Stimulated activated CD4-positive, alpha-beta T cell treated with anti-CD3 and anti-CD28 coated beads, Interleukin-1b, Interleukin-23, amount 100 ng/mL, for 4 hours (primary cell): Measurements from ENCODE around the gene EHD2.
"Not testable (repeated sequence)": the region's sequence is repeated elsewhere in the genome, so short reads cannot be mapped to it uniquely, and the experiment has no call there.

Experiments
- DNase-seq, 2 donors: peaks; one replicate each; pipeline ENCODE4 v3.0.0-alpha.2; 2020; ENCODE audit warnings: low read depth in 2 of 2

EHD2 gene

DNA sequence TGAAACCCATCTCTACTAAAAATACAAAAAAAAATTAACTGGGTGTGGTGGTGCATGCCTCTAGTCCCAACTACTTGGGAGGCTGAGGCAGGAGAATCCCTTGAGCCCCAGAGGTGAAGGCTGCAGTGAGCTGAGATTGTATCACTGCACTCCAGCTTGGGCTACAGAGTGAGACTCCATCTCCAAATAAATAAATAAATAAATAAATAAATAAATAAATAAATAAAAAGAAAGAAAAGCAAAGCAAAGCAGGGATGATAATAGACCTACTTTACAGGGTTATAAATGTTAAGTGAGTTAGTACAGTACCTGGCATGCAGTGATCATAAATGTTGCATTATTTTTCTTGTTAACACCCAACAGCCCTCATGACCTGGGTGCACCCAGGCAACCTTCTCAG lies 1.6 kb downstream of the EHD2 start:
- DNase-seq = not testable (repeated sequence)

DNA sequence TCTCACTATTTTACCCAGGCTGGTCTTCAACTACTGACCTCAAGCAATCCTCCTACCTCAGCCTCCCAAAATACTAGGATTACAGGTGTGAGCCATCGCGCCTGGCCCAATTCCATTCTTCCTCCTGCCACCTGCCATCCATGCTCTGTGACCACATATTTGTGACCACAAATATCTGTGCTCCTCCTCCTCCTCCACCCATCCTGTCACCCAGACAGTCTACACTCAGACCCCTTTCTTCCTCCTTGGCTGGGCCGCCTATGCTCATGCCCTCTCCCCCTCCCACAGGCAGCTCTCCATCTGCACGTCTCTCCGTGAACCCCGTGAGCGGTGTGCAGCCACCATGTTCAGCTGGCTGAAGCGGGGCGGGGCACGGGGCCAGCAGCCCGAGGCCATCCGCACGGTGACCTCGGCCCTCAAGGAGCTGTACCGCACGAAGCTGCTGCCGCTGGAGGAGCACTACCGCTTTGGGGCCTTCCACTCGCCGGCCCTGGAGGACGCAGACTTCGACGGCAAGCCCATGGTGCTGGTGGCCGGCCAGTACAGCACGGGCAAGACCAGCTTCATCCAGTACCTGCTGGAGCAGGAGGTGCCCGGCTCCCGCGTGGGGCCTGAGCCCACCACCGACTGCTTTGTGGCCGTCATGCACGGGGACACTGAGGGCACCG lies 3.2 kb downstream of the EHD2 start:
- no peak for DNase-seq

DNA sequence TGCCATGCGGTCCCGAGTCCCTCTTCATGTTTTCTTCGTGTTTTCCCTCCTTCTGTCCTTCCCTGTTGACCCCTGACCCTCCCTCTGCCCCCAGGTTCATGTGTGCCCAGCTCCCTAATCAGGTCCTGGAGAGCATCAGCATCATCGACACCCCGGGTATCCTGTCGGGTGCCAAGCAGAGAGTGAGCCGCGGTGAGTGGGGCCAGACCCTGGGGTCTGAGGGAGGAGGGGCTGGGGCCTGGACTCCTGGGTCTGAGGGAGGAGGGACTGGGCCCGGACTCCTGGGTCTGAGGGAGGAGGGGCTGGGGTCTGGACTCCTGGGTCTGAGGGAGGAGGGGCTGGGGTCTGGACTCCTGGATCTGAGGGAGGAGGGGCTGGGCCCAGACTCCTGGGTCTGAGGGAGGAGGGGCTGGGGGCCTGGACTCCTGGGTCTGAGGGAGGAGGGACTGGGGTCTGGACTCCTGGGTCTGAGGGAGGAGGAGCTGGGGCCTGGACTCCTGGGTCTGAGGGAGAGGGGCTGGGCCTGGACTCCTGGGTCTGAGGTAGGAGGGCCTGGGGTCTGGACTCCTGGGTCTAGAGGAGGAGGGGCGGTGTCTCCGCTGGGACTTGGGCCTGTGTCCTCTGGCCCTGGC lies 5.3 kb downstream of the EHD2 start:
- not testable (repeated sequence) for DNase-seq

DNA sequence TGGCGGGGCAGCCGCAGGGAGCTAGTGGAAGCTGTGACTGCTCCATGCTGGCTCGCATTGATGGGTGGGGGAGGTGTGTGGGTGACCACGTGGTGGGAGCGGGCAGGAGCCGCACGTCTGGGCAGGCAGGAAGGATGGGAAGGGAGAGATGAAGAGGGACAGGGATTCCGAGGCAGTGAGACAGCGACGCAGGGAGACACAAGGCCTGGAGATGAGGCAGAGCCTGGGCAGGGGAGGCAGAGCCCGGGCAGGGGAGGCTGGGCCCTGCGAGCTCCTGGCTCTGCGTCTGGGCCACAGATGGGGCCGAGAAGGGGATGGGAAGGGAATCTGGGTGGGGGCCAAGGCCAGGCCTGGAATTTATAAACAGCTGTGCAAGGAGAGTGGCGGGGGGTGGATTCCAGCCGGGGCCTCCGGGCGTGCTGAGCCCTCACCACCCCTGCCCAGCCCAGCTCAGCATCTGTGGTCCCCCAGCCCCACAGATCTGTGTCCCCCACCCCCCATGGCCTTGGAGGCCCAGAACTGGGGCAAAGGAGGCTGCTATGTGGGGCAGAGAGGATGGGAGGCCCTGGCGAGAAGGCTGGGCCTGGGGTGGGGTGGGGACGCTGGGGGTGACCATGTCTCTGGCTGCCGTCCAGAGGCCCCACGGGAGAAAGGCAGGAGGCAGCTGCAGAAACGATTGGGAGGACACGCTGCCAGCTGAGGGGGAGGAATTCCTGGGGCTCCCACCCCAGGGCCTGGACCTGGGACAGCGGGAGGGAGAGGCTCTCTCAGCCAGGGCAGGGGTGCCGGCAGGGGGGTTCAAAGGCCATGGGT lies 6.0 kb downstream of the EHD2 start:
- DNase-seq = no peak

DNA sequence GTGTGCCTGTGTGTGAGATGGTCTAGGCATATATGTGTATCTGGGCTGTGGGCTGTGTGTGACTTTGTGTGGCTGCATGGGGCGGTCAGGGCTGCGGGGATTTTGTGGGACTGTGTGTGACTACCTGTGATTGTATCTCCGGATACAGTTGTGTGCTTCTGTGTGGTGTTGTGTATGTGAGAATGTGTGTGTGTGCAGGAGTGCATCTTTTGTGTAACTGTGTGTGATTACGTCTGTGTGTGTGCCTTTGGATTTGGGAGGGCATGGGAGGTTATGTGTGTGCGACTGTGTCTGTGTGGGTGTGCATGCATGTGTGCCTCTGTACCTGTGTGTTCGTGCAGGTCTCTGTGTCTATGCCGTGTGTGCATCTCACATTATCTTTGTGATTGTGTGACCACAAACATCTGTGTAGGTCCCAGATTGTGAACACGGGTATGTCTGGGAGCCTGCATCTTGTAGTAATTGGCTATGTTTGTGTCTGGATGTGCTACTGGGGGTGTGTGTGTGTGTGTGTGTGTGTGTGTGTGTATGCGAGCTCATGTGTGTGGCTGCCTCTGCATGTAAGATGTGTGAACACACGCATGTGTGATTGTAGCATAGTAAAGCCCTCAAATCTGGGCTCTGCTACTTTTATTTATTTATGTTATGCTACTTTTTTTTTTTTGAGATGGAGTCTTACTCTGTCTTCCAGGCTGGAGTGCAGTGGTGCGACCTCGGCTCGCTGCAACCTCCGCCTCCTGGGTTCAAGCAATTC lies 7.6 kb downstream of the EHD2 start:
- no peak for DNase-seq

DNA sequence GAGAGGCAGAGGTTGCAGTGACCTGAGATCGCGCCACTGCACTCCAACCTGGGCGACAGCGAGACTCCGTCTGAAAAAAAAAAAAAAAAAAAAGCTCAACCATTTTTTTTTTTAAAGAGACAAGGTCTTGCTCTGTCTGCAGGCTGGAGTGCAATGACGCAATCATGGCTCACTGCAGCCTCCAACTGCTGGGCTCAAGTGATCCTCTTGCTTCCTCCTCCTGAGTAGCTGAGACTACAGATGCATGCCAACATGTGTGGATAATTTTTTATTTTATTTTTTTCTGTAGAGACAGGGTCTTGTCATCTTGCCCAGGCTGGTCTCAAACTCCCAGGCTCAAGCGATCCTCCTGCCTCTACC lies 10.3 kb downstream of the EHD2 start:
- no peak for DNase-seq

DNA sequence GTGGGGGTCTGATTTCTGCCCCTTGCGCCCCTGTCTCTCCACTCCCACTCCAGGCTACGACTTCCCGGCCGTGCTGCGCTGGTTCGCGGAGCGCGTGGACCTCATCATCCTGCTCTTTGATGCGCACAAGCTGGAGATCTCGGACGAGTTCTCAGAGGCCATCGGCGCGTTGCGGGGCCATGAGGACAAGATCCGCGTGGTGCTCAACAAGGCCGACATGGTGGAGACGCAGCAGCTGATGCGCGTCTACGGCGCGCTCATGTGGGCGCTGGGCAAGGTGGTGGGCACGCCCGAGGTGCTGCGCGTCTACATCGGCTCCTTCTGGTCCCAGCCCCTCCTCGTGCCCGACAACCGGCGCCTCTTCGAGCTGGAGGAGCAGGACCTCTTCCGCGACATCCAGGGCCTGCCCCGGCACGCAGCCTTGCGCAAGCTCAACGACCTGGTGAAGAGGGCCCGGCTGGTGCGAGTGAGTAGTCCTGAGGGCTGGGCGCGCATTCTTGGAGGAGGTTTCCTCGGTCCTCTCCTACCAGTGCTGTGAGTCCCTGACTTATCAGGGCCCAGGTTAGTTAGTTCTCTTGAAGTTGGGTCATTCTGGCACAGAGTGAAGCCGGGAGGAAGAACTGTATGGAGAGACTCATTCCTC lies 12.7 kb downstream of the EHD2 start:
- no peak for DNase-seq

DNA sequence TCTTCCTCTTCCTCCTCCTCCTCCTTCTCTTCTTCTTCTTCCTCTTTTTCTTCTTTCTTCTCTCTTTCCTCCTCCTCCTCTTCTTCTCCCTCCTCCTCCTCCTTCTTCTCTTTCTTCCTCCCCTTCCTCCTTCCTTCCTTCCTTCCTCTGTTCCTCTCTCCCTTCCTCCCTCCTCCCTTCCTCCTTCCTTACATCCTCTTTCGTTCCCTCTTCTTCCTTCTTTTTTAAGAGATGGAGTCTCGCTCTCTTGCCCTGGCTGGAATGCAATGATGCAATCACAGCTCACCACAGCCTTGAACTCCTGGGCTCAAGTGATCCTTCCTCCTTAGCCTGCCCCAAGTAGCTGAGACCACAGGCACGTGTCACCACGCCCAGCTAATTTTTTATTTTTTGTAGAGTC lies 13.2 kb downstream of the EHD2 start:
- no peak for DNase-seq

DNA sequence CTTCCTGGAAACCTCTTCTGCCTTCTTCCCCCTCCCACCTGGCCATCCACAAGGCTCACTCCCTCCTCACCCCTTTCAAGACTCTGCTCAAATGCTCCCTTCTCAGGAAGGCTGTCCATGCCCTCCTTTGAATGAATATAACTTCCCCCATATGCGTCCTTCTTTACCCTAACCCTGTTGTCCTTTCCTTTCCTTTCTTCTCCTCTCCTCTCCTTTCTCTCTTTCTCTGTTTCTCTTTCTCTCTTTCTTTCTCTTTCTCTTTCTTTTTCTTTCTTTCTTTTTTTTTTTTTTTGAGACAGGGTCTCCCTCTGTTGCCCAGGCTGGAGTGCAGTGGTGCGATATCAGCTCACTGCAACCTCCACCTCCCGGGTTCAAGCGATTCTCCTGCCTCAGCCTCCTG lies 15.1 kb downstream of the EHD2 start:
- not testable (repeated sequence) for DNase-seq

DNA sequence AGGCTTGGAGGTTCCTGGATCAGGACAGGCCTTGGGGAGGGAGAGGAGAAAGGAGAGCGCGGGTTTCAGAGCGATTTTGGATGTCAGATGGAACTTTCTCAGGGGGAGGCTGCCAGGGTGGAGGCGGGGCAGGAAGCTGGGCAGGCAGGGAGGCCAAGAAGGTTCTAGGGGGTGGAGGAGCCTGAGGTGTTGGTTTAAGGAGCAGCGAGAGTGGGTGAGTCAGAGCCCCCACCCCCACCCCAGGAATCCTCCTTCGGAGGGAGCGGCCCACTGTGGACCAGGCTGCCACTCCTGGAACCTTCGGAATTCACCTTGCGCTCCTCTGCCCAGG lies 16.2 kb downstream of the EHD2 start:
- no peak for DNase-seq

DNA sequence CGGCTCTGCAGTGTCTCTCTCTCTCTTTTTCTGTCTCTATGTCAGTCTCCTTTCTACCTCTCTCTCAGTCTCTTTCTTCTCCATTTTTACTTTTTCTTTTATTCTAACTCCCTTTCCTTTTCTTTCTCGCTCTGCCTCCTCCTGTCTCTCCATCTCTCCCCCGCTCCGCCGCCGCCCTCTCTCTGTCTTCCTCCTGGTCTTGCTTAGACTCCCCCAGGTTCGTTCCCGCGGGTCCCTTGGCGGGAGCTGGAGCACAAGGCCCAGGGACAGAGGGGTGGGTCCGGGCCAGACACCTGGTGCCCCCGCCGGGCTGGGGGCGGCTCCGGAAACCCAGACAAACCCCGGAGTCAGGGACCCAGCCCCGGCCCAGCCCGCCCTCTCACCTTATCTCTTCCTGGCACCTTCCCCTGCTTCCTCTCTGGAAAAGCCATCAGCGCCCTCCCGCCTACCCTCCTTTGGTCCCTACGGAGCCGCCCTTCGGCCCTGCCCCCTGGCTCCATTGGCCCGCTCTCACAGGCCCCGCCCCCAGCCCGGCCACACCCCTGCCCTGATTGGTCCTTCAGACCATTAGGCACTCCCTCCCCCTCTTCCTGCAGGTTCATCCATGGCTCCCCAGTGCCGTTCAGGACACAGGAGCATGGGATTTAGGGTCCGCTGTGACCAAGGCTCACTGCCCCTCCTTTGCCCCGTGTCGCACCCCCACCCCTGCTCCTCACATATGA lies 16.7 kb downstream of the EHD2 start:
- DNase-seq = peak in 1 of 2 donors; percentile 44

DNA sequence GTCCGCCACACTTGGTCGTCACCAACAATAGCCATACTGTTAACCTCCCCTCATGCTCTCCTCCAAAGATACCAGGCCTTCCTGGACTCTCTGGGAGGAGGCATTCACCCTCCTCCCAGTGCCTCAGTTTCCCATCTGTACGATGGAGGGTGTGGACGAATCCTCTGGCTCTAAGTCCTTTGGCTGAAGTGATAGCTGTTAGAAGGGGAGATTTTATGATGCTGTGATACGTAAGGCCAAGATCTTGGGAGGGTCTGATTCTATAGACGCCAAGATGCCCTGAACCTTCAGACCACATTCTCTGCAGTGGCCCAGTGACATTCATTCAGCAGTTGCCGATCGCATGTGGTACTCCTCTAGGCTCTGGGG lies 17.3 kb downstream of the EHD2 start:
- no peak for DNase-seq

DNA sequence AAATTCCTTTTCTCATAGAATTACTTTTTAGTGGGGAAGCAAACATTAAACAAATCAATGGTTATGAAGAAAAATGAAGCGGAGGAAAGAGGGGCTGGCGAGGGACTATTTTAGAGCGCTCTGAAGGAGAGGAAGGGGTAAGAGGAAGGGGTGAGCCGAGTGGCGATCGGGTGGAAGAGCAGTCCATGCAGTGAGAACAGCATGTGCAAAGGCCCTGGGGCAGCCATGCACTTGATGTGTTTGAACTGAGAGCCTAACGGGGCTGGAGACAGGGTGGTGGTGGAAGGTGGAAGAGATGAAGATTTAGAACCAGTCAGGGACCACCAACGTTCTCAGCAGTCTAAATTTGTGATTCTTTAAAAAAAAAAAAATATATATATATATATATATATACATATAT lies 17.7 kb downstream of the EHD2 start:
- DNase-seq = no peak

DNA sequence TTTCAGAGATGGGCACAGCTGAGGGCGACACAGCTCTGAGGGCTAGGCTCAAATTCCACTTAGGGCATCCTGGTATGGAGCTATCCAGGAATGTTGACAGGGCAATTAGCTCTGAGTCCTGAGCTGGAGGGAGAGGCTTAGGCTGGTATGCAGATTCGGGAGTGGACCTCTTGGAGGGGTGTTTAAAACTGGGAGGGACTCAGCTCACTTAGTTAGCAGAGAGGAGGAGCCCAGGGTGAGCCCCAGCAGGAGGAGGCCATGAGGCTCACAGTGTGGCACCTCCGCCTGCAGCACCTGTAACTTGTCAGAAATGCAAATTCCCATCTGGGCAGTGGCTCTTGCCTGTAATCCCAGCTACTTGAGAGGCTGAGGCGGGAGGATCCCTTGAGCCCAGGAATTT lies 21.9 kb downstream of the EHD2 start:
- no peak for DNase-seq

DNA sequence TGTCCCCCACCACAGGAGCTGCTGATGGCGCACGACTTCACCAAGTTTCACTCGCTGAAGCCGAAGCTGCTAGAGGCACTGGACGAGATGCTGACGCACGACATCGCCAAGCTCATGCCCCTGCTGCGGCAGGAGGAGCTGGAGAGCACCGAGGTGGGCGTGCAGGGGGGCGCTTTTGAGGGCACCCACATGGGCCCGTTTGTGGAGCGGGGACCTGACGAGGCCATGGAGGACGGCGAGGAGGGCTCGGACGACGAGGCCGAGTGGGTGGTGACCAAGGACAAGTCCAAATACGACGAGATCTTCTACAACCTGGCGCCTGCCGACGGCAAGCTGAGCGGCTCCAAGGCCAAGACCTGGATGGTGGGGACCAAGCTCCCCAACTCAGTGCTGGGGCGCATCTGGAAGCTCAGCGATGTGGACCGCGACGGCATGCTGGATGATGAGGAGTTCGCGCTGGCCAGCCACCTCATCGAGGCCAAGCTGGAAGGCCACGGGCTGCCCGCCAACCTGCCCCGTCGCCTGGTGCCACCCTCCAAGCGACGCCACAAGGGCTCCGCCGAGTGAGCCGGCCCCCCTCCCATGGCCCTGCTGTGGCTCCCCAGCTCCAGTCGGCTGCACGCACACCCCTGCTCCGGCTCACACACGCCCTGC lies 27.8 kb downstream of the EHD2 start:
- DNase-seq = no peak

DNA sequence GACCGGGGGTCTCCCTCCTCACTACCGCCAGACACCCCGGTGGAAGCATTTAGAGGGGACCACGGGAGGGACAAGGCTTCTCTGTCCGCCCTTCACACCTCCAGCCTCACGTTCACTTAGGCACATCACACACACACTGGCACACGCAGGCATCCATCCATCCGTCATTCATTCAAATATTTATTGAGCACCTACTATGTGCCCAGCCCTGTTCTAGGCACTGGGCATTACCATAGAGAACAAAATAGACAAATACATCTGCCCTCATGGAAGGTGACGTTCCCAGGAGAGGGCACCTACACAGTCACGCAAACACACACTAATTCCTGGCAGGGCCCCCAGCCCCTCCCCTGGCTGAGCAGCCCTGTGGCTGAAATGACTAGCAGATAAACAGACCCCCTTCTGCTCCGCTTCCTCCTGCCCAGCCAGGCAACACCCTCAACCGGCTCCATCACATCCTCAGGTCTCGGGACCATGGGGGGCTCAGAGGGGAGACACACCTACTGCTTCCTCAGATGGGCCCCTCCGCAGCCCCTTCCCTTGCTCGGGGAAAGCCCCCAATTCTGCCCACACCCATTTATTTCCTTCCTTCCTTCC lies 28.4 kb downstream of the EHD2 start:
- no peak for DNase-seq

DNA sequence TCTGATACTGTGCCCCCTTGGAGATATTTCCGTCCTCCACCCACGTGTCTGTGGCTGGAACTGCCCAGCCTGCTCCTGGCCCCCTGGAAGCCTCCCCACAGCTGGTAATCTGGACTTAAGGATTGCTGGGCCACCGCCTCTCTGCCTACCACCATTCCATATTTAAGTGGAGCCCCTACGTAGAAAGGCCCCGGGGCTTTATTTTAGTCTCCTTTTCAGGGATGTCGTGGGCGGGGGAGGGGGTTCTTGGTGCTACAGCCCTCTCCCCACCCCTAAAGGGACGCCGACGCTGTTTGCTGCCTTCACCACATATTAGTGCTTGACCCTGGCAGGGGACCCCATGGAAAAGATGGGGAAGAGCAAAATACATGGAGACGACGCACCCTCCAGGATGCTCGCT lies 29.4 kb downstream of the EHD2 start:
- DNase-seq = no peak

DNA sequence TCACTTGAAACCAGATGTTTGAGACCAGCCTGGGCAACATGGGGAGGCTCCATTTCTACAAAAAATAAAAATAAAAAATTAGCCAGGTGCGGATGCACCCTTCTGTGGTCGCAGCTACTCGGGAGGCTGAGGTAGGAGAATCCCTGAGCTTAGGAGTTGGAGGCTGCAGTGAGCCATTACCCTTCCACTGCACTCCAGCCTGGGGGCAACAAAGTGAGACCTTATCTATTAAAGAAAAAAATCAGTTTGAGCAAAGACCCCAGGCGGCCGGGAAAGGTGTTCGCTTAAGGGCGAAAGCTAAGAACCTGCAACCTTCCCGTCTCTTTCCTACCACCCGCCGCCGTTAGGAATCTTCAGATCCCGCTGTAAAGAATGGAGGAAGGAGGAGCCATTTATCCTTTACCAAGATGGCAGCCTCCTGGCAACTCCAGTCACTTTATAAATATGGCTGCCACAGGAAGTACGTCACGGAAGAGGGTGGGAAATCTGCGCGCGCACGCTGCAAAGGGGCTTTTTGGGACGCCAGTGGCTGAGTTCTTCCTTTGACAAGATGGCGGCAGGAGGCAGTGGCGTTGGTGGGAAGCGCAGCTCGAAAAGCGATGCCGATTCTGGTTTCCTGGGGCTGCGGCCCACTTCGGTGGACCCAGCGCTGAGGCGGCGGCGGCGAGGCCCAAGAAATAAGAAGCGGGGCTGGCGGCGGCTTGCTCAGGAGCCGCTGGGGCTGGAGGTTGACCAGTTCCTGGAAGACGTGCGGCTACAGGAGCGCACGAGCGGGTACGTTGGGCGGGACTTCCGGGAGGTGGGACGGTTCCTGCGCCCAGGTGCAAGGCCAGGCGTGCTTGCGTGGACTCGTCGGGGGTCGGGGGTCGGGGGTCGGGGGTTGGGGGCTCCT lies 32.0 kb downstream of the EHD2 start, which contains the start of gene NOP53:
Gene NOP53, plus strand, starts transcription at position 537 of the 892 bp plus-strand sequence. Its CDS starts 14 bp downstream, at position 551.
- peak; percentile 94 to 99 for DNase-seq

DNA sequence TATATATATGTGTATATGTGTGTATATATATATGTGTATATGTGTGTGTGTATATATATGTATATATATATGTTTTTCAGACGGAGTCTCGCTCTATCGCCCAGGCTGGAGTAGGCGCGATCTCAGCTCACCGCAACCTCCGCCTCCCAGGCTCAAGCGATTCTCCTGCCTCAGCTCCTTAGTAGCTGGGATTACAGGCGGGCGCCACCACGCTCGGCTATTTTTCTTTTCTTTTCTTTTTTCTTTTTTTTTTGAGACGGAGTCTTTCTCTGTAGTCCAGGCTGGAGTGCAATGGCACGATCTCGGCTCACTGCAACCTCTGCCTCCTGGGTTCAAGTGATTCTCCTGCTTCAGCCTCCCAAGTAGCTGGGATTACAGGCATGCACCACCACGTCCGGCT lies 32.9 kb downstream of the EHD2 start:
- not testable (repeated sequence) for DNase-seq
